ENCODE results near the gene CD27. TPM values are rescaled to one million over a fixed set of nuclear protein-coding genes. Genes with fewer than 3 reads are reported as not detected.

The CD27 gene
- total and polyA plus RNA-seq, 2 donors (not counting 1 experiment from before 2014, with no cell fraction given): 102 to 116 TPM

- peak; percentile 94 for DNase-seq
- no peaks in the 10 kb centered on the region for H3K27me3 Mint-ChIP-seq
Observed at GRCh38 chr12:6461401-6462233, 16.9 kb downstream of the CD27 start.

More at GRCh38 chr12:6461401-6462233, 16.9 kb downstream of the CD27 start:
- TF ChIP-seq CTCF (IDR thresholded peaks at IDR 0.05): no peak
- no peak for TF ChIP-seq EZH2 (IDR thresholded peaks at IDR 0.05; ENCODE audit: borderline replicate concordance, insufficient read depth, low read depth, low read length, poor library complexity, severe bottlenecking)
- H3K9ac ChIP-seq (ENCODE audit: low read length): peak overlapping the region; percentile 14
- H3K27ac Mint-ChIP-seq: peak overlapping the region; percentile 98
- H3K36me3 ChIP-seq (replicated peaks in 1 of 2; ENCODE audit: control extremely low read depth in 1 of 2, control insufficient read depth in 1 of 2, extremely low read depth in 1 of 2, insufficient read depth in 2 of 2, low read length in 1 of 2): peaks cover 5 to 78% of the 10 kb centered on the region in 2 experiments
- ChIA-PET POLR2A (interaction anchor here (0.5 to 4.8 kb wide), 12 partner anchors 9 to 400 kb away, joined by 3 to 72 read pairs (median 6); partner anchors contain the start of genes CD27, MRPL51, TAPBPL and VAMP1), CTCF (interaction anchor here (0.7 to 8.9 kb wide), 11 partner anchors 9 to 104 kb away, joined by 3 to 383 read pairs (median 9); partner anchors contain the start of genes CD27, MRPL51, TAPBPL and VAMP1)
- peaks cover 48% of the 10 kb centered on the region for H3K79me2 ChIP-seq (ENCODE audit: control insufficient read depth, insufficient read depth, low read length)
- peaks cover 86% of the 10 kb centered on the region for H3K4me1 Mint-ChIP-seq
- H3K27ac ChIP-seq (ENCODE audit: low read length in 2 of 2): peak overlapping the region; percentile 89 to 93
- H3K4me1 ChIP-seq (ENCODE audit: control insufficient read depth in 2 of 2, insufficient read depth in 2 of 2, low read length in 2 of 2): peaks cover 67 to 93% of the 10 kb centered on the region in 2 donors
- H3K4me3 ChIP-seq (ENCODE audit: control extremely low read depth in 1 of 5, extremely low read depth in 1 of 5, insufficient read depth in 1 of 5, low read depth in 2 of 5, low read length in 4 of 5): peak overlapping the region in 2 of 5 experiments; percentile 20 to 23
- H3K27me3 ChIP-seq (replicated peaks in 1 of 4; ENCODE audit: control extremely low read depth in 1 of 4, control insufficient read depth in 3 of 4, insufficient read depth in 4 of 4, low read length in 3 of 4): no peaks in the 10 kb centered on the region
- peak overlapping the region; percentile 29 for H2AFZ ChIP-seq (ENCODE audit: insufficient read depth, low read depth, low read length, poor library complexity, severe bottlenecking)
- WGBS (ENCODE audit: insufficient coverage): 14% methylated on average over 9 of the region's 15 CpGs
- peak; percentile 87 for ATAC-seq (ENCODE audit: low read depth)
- no peaks in the 10 kb centered on the region for H3K9me3 Mint-ChIP-seq (ENCODE audit: insufficient read depth)
- H4K20me1 ChIP-seq (ENCODE audit: control insufficient read depth, insufficient read depth, low read length, poor library complexity, severe bottlenecking): peaks cover 9% of the 10 kb centered on the region
- intact Hi-C loops (cut with micrococcal nuclease): loop anchor here (1.0 to 10.0 kb wide), 5 partner anchors 9 to 127 kb away; partner anchors contain the start of genes TAPBPL and VAMP1
- H3K4me2 ChIP-seq (replicated peaks; ENCODE audit: low read depth, low read length, poor library complexity, severe bottlenecking): peak overlapping the region; percentile 71
- no peaks in the 10 kb centered on the region for H3K9me3 ChIP-seq (ENCODE audit: control extremely low read depth in 1 of 3, control insufficient read depth in 2 of 3, insufficient read depth in 1 of 3, low read length in 2 of 3)
- H3K4me3 Mint-ChIP-seq: peak overlapping the region; percentile 72

Measured in B cell (primary cell).